Natural killer cell treated with Interleukin-12 subunit alpha and Interleukin-12 subunit beta and Interleukin-15 and Interleukin-18, amount 100 ng/mL, for 72 hours (primary cell): ENCODE measurements around the gene NAAA. TPM values are rescaled to one million over a fixed set of nuclear protein-coding genes. Genes with fewer than 3 reads are reported as not detected.

Experiments used
- ATAC-seq, 2 donors: fragments of 150-1000 bp; cut with Tn5 transposase in 1 of 2; sonication (Bioruptor Pico), chemical (Tn5 transposase) in 1 of 2; 2 replicates each; pipeline ENCODE4 v1.10.0; 2021
- DNase-seq: peaks from one replicate; pipeline ENCODE4 v3.0.0; 2022; ENCODE audit warnings: low spot score
- H3K27ac Mint-ChIP-seq, 2 donors: 1 replicate in 1 of 2; 2 replicates in 1 of 2; pipeline ENCODE4 v1.8.0; 2022; ENCODE audit warnings: mixed read lengths in 2 of 2, mild to moderate bottlenecking in 1 of 2, moderate library complexity in 1 of 2
- H3K27me3 Mint-ChIP-seq, 2 donors: 1 replicate in 1 of 2; 2 replicates in 1 of 2; pipeline ENCODE4 v1.8.0; 2022; ENCODE audit warnings: mixed read lengths in 2 of 2
- H3K36me3 Mint-ChIP-seq: one replicate; pipeline ENCODE4 v1.8.0; 2022; ENCODE audit warnings: mixed read lengths
- H3K4me1 Mint-ChIP-seq, 2 donors: 1 replicate in 1 of 2; 2 replicates in 1 of 2; pipeline ENCODE4 v1.8.0; 2022; ENCODE audit warnings: low read depth in 2 of 2, mixed read lengths in 2 of 2, mild to moderate bottlenecking in 1 of 2
- H3K4me3 Mint-ChIP-seq: one replicate; pipeline ENCODE4 v1.8.0; 2022; ENCODE audit warnings: mixed read lengths
- H3K9me3 Mint-ChIP-seq: 2 replicates; pipeline ENCODE4 v1.8.0; 2022; ENCODE audit warnings: mixed read lengths
- total RNA-seq, 2 donors: library from RNA; stranded (reverse); gene quantifications; one replicate each; pipeline ENCODE4 v1.2.3, GENCODE V29; 2022

NAAA gene
- total RNA-seq, 2 donors from 2014 or later, result 17.5 to 48.2 TPM

- Mint-ChIP-seq H3K4me1 (no peaks in the 10 kb centered on the region), H3K9me3 (no peaks in the 10 kb centered on the region), H3K27ac (no peak overlapping the region)
These were observed 73.7 kb downstream of the NAAA start for GRCh38 chr4:75867130-75867529.

More at GRCh38 chr4:75867130-75867529, 73.7 kb downstream of the NAAA start:
- ATAC-seq (no peak), DNase-seq (no peak)
- Mint-ChIP-seq H3K27me3 (no peaks in the 10 kb centered on the region), H3K4me3 (no peak overlapping the region), H3K36me3 (no peaks in the 10 kb centered on the region)

Other genes starting within 250 kb of the NAAA start
- gene USO1, start 216.4 kb downstream of the NAAA start, total RNA-seq, result 10 to 100 TPM; 49.6 to 59.4 TPM
- gene PPEF2, start 38.6 kb downstream of the NAAA start, total RNA-seq, result not detected
- 10 to 100 TPM; 57.8 to 67.9 TPM for gene SDAD1, start 49.9 kb upstream of the NAAA start, total RNA-seq
- 1 to 10 TPM in 1 of 2 donors, under 1 TPM in 1; 0.57 to 8.6 TPM for gene CXCL9, start 66.5 kb upstream of the NAAA start, total RNA-seq
- gene CXCL10, start 82.5 kb upstream of the NAAA start, total RNA-seq, result 100 to 1,000 TPM in 1 of 2 donors, 1 to 10 TPM in 1; 2.0 to 117 TPM
- gene CXCL11, start 95.1 kb upstream of the NAAA start, total RNA-seq, result 1 to 10 TPM in 1 of 2 donors, not detected in 1; 2.5 TPM
- 1 to 10 TPM in 1 of 2 donors, not detected in 1; 5.4 TPM for gene ART3, start 133.7 kb upstream of the NAAA start, total RNA-seq
- gene NUP54, start 207.4 kb upstream of the NAAA start, total RNA-seq, result 10 to 100 TPM; 63.7 to 66.6 TPM